Panc1 (cell line): Measurements from ENCODE around the gene TMPRSS2.

Source experiments
- POLR2AphosphoS5 ChIP-seq: IDR thresholded peaks from 2 replicates; pipeline ENCODE4 v1.6.1; 2012; ENCODE audit warnings: mild to moderate bottlenecking, low read depth, low read length, moderate library complexity
- SIN3A ChIP-seq: IDR thresholded peaks from 2 replicates; pipeline ENCODE4 v1.6.1; 2012; ENCODE audit warnings: low read depth, mild to moderate bottlenecking, low read length, moderate library complexity, borderline replicate concordance; ENCODE audit not compliant: insufficient read depth
- TF ChIP-seq, protein P1 (sequence below): fragments of 450-650 bp; IDR thresholded peaks from 2 replicates; pipeline ENCODE4 v1.5.1; 2017; ENCODE audit warnings: mild to moderate bottlenecking

- TF ChIP-seq SIN3A (no peak), POLR2AphosphoS5 (no peak)
- TF ChIP-seq, protein P1, sequence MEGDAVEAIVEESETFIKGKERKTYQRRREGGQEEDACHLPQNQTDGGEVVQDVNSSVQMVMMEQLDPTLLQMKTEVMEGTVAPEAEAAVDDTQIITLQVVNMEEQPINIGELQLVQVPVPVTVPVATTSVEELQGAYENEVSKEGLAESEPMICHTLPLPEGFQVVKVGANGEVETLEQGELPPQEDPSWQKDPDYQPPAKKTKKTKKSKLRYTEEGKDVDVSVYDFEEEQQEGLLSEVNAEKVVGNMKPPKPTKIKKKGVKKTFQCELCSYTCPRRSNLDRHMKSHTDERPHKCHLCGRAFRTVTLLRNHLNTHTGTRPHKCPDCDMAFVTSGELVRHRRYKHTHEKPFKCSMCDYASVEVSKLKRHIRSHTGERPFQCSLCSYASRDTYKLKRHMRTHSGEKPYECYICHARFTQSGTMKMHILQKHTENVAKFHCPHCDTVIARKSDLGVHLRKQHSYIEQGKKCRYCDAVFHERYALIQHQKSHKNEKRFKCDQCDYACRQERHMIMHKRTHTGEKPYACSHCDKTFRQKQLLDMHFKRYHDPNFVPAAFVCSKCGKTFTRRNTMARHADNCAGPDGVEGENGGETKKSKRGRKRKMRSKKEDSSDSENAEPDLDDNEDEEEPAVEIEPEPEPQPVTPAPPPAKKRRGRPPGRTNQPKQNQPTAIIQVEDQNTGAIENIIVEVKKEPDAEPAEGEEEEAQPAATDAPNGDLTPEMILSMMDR: no peak
Observed at GRCh38 chr21:41508415-41509144, 622 bp upstream of the TMPRSS2 start.
